Measurements from ENCODE around the gene PRICKLE4.

- TF ChIP-seq YY1 (IDR thresholded peaks at IDR 0.05; ENCODE audit: extremely low read depth, insufficient replicate concordance, low read depth, low read length), result no peak
- no peak for TF ChIP-seq ZBTB33 (IDR thresholded peaks at IDR 0.05; ENCODE audit: extremely low read depth, insufficient replicate concordance, low read length)
- TF ChIP-seq, protein P1, sequence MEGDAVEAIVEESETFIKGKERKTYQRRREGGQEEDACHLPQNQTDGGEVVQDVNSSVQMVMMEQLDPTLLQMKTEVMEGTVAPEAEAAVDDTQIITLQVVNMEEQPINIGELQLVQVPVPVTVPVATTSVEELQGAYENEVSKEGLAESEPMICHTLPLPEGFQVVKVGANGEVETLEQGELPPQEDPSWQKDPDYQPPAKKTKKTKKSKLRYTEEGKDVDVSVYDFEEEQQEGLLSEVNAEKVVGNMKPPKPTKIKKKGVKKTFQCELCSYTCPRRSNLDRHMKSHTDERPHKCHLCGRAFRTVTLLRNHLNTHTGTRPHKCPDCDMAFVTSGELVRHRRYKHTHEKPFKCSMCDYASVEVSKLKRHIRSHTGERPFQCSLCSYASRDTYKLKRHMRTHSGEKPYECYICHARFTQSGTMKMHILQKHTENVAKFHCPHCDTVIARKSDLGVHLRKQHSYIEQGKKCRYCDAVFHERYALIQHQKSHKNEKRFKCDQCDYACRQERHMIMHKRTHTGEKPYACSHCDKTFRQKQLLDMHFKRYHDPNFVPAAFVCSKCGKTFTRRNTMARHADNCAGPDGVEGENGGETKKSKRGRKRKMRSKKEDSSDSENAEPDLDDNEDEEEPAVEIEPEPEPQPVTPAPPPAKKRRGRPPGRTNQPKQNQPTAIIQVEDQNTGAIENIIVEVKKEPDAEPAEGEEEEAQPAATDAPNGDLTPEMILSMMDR (IDR thresholded peaks at IDR 0.05 in 2 of 3, conservative IDR thresholded peaks at IDR 0.05 in 1 of 3; ENCODE audit: borderline replicate concordance in 1 of 3, insufficient read depth in 1 of 3, low read depth in 2 of 3, low read length in 2 of 3), result no peak
- no peak for TF ChIP-seq POLR2A (IDR thresholded peaks at IDR 0.05; ENCODE audit: borderline replicate concordance, extremely low read depth, insufficient read depth, insufficient read length)
- no peak for TF ChIP-seq ZFX (IDR thresholded peaks at IDR 0.05)
- no peak for TF ChIP-seq EZH2phosphoT487 (IDR thresholded peaks at IDR 0.05; ENCODE audit: borderline replicate concordance)
- TF ChIP-seq ELF1 (IDR thresholded peaks at IDR 0.05; ENCODE audit: borderline replicate concordance, low read depth), result no peak
Measured at GRCh38 chr6:41746107-41746506, 34.5 kb upstream of the PRICKLE4 start.

Data from HCT116 (cell line).